ENCODE data around the gene DPF3.

DNA sequence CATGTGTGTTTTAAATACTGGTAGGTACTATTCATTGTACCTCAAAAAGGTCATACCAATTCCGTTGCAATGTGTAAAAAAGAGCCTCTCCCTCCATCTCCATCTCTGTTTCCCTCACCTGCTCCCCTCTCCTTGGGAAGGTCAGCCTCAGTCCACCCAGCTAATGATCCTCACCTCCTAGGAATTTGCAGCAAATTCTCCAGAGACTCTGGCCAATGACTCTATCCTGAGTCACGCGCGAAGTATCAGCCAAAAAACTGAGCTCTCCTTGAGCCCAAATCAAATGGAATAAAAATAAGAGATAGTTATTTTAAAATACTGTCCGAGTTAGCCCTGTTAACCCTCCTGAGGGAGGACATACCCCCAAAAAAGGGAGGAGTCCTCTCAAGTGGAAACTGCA, 148.4 kb downstream of the DPF3 start:
- TF ChIP-seq CTCF (IDR thresholded peaks at IDR 0.05) (no peak), POLR2A (IDR thresholded peaks at IDR 0.05) (no peak)
